Measurements from ENCODE around the gene C1orf105. TPM values are rescaled to one million over a fixed set of nuclear protein-coding genes. Genes with fewer than 3 reads are reported as not detected.

The C1orf105 gene
- polyA plus RNA-seq, 1 donor (not counting 4 experiments of a cell fraction or from before 2014, with no cell fraction given) = not detected

GRCh38 chr1:172402878-172403569 is 17.5 kb upstream of the C1orf105 start:
- Histone ChIP-seq H3K4me2 (ENCODE audit: control insufficient read depth, extremely low read depth, insufficient read depth, low read depth, low read length) (no peak overlapping the region), H3K27ac (ENCODE audit: control insufficient read depth, insufficient read depth, low read length) (no peak overlapping the region), H4K20me1 (ENCODE audit: control insufficient read depth, extremely low read depth, insufficient read depth, low read length) (no peaks in the 10 kb centered on the region), H3K36me3 (ENCODE audit: control insufficient read depth in 2 of 2, extremely low read depth in 1 of 2, insufficient read depth in 2 of 2, low read length in 2 of 2) (no peaks in the 10 kb centered on the region), H3K79me2 (ENCODE audit: control insufficient read depth, insufficient read depth, low read length) (no peaks in the 10 kb centered on the region), H2AFZ (ENCODE audit: control insufficient read depth, low read length) (no peak overlapping the region), H3K9ac (ENCODE audit: control insufficient read depth, extremely low read depth, insufficient read depth, low read length) (no peak overlapping the region), H3K9me3 (ENCODE audit: control insufficient read depth, low read depth, low read length) (no peaks in the 10 kb centered on the region), H3K4me1 (ENCODE audit: control insufficient read depth, extremely low read depth, insufficient read depth, low read length) (peaks cover 9% of the 10 kb centered on the region), H3K9me1 (ENCODE audit: control insufficient read depth, extremely low read depth, insufficient read depth, low read length) (no peaks in the 10 kb centered on the region), H3K27me3 (ENCODE audit: control insufficient read depth, extremely low read depth, insufficient read depth, low read length) (no peaks in the 10 kb centered on the region), H3K4me3 (ENCODE audit: control insufficient read depth in 2 of 3, extremely low read depth in 1 of 3, insufficient read depth in 2 of 3, low read depth in 1 of 3, low read length in 3 of 3) (no peak overlapping the region)
- FAIRE-seq = peak; percentile 44
- DNase-seq (ENCODE audit: low read depth, low spot score) = no peak
- TF ChIP-seq CTCF (optimal IDR thresholded peaks at IDR 0.05 in 1 of 3, IDR thresholded peaks at IDR 0.05 in 1 of 3, conservative IDR thresholded peaks at IDR 0.05 in 1 of 3; ENCODE audit: extremely low read depth in 1 of 3, insufficient read depth in 2 of 3, low read length in 3 of 3) (no peak), EZH2 (IDR thresholded peaks at IDR 0.05; ENCODE audit: low read length) (no peak)
- dilution Hi-C loops (cut with MboI; ENCODE audit: extremely low pct_ligation_motif_present, low sequenced_read_pairs) = no loop called here

DNA sequence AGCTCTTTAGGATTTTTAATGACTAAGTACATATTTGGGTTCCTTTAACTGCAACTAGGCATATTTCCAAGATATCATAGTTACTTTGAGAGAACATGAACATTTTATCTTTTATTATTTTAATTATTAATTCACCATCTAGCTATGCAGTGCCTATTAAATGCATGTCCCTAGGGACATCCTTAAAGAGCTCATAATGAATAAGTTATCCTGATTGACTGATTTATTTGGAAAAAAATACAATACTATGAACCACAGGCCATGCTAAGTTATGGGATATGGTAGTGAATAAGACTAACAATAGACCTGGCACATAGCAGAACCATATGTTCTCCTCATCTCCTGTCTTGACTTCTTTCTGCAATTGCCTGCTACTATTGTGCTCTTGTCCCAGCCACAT is 16.4 kb upstream of the C1orf105 start:
- Histone ChIP-seq H3K27me3 (ENCODE audit: control insufficient read depth, extremely low read depth, insufficient read depth, low read length) (no peaks in the 10 kb centered on the region), H3K4me1 (ENCODE audit: control insufficient read depth, extremely low read depth, insufficient read depth, low read length) (peaks cover 6% of the 10 kb centered on the region), H3K4me2 (ENCODE audit: control insufficient read depth, extremely low read depth, insufficient read depth, low read depth, low read length) (no peak overlapping the region), H3K9ac (ENCODE audit: control insufficient read depth, extremely low read depth, insufficient read depth, low read length) (no peak overlapping the region), H2AFZ (ENCODE audit: control insufficient read depth, low read length) (no peak overlapping the region), H3K9me3 (ENCODE audit: control insufficient read depth, low read depth, low read length) (no peaks in the 10 kb centered on the region), H3K79me2 (ENCODE audit: control insufficient read depth, insufficient read depth, low read length) (no peaks in the 10 kb centered on the region), H3K27ac (ENCODE audit: control insufficient read depth, insufficient read depth, low read length) (no peak overlapping the region), H3K36me3 (ENCODE audit: control insufficient read depth in 2 of 2, extremely low read depth in 1 of 2, insufficient read depth in 2 of 2, low read length in 2 of 2) (no peaks in the 10 kb centered on the region), H4K20me1 (ENCODE audit: control insufficient read depth, extremely low read depth, insufficient read depth, low read length) (no peaks in the 10 kb centered on the region), H3K4me3 (ENCODE audit: control insufficient read depth in 2 of 3, extremely low read depth in 1 of 3, insufficient read depth in 2 of 3, low read depth in 1 of 3, low read length in 3 of 3) (no peak overlapping the region), H3K9me1 (ENCODE audit: control insufficient read depth, extremely low read depth, insufficient read depth, low read length) (no peaks in the 10 kb centered on the region)
- DNase-seq (ENCODE audit: low read depth, low spot score) (no peak), FAIRE-seq (no peak)
- no peak for TF ChIP-seq EZH2 (IDR thresholded peaks at IDR 0.05; ENCODE audit: low read length)
- no peak for TF ChIP-seq CTCF (optimal IDR thresholded peaks at IDR 0.05 in 1 of 3, IDR thresholded peaks at IDR 0.05 in 1 of 3, conservative IDR thresholded peaks at IDR 0.05 in 1 of 3; ENCODE audit: extremely low read depth in 1 of 3, insufficient read depth in 2 of 3, low read length in 3 of 3)
- dilution Hi-C loops (cut with MboI; ENCODE audit: extremely low pct_ligation_motif_present, low sequenced_read_pairs) = no loop called here

Measured in keratinocyte (primary cell).